ENCODE data around the gene TRMT1.

TRMT1 gene

GRCh38 chr19:13090511-13091231 lies 25.9 kb downstream of the TRMT1 start:
- no peak for DNase-seq (ENCODE audit: low spot score)

GRCh38 chr19:13089857-13090507 lies 26.6 kb downstream of the TRMT1 start:
- DNase-seq (ENCODE audit: low spot score): no peak

- DNase-seq (ENCODE audit: low spot score): peak; percentile 44
Measured at GRCh38 chr19:13089139-13089856, 27.2 kb downstream of the TRMT1 start.

- DNase-seq (ENCODE audit: low spot score): no peak
Measured at GRCh38 chr19:13087795-13088537, 28.6 kb downstream of the TRMT1 start.

DNA sequence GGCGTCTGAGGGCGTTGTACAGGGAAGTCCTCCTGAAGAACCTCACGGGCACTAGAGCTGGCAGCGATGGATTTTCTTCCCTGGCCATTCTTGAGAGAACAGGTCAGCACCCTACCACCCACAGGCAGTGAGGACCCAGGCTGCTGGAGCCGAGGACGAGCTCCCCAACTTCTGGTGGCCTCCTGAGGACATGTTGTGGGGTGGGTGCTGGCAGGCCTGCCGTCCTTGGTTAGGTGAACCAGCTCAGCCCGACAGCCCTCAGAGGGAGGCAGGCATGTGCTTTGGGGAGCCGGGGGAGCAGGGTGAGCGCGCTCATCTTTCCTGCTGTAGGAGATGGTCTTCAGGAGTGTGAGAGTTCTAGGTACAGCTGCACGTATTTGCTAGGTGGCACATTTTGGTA lies 29.2 kb downstream of the TRMT1 start:
- no peak for DNase-seq (ENCODE audit: low spot score)

DNA sequence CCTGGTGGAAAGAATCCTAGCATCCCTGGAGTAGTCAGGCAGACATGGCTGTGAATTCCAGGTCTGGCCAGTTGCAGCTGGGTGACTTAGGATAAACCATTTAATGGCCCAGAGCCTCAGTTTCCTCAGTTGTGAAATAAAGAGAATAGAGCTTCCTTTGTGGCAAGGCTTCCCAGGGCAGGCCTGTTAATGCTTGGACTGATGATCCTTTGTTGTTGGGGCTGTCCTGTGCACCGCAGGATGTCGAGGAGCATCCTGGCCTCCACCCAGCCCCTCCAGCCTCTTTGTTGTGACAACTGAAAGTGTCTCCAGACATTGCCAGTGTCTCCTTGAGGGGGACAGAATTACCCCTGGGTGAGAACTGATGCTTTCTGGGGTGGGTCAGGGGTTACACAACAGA lies 30.2 kb downstream of the TRMT1 start:
- DNase-seq (ENCODE audit: low spot score): no peak

DNA sequence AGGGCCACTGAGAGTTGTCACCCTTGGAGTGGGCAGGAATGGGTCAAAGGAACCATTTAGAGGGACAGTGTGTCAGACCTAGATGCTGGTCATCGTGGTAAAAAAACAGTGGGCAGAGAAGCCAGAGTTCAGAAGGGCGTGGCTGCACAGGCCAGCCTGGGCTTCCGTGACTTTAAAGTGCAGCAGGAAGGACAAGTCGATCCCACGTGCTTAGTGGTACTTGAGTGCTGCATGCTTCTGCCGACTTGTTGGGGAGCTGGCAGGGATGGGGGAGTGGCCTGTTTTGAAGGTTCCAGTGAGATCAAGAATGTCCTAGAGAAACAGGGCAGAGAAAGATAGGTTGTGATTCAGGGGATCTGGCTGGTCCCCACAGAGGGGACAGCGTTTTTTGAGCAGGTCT lies 30.9 kb downstream of the TRMT1 start:
- peak; percentile 31 for DNase-seq (ENCODE audit: low spot score)

DNA sequence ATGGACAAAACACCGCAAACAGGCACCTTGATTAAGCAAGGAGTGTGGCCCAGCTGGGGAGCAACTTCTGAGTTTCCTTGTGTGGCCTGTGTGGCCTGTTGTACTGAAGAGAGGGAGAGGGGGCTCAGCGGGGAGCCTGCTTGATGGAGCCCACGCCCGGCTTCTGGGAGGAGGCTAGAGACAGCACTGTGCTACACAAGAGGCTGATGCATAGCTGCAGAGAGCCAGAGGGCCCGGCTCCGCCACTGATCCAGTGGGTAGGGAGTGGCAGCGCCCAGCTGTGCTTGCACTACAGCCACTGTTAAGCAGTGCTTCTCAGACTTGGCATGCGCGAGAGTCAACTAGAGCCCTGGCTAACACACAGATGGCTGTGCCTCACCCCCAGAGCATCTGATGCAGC lies 32.9 kb downstream of the TRMT1 start:
- no peak for DNase-seq (ENCODE audit: low spot score)

GRCh38 chr19:13083008-13083404 lies 33.5 kb downstream of the TRMT1 start:
- DNase-seq (ENCODE audit: low spot score): no peak

GRCh38 chr19:13082192-13083007 lies 34.1 kb downstream of the TRMT1 start:
- peak; percentile 93 for DNase-seq (ENCODE audit: low spot score)

DNA sequence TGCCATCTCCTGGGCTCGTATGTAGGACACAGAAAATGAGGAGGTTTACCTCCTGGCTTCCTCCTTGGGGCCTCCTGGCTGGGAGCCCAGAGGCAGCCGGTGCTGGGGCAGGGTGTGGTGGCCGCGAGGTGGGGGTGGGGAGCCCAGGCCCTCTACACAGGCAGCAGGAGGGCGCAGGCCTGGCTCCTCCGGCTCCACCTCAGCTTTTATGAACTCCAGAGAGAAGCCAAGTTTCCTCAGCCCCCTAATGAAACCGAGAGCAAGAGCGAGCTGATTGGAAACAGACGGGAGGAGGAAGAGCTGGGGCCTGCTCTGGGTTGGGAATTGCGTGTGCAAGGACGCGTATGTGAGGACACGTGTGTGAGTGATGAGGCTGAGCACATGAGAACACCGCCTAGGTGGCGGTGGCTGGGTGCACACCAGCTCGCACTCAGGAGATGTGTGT lies 37.0 kb downstream of the TRMT1 start:
- no peak for DNase-seq (ENCODE audit: low spot score)

DNA sequence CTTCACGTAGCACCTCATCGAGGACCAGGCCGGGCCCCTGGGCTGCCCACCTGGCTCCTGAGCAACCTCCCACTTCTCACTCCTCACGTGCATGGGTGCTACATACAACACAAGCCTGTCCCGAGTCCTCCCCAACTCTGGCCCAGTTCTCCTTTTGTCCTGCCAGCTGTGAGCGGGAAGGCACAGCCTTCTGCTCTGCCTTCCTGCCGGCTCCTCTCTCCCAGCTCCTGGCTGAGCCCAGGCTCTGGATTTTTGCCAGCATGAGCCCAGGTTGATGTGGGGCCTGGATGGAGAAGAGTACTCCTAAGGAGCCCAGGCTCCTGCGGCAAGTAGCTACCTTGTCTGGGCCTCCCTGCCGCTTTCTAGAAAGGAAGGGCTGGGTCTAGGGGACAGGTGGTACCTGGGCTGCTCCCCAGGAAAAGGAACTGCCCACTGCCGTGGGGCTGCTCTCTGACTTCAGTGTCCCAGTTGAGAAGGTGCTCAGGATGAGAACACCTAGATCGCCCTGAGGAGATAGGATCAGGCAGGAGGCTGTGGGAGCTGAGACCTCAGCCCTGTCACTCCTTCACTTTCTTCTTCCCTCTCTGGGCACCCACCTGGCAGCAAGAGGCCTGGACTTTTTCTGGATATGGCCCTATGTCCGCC lies 37.5 kb downstream of the TRMT1 start:
- no peak for DNase-seq (ENCODE audit: low spot score)

DNA sequence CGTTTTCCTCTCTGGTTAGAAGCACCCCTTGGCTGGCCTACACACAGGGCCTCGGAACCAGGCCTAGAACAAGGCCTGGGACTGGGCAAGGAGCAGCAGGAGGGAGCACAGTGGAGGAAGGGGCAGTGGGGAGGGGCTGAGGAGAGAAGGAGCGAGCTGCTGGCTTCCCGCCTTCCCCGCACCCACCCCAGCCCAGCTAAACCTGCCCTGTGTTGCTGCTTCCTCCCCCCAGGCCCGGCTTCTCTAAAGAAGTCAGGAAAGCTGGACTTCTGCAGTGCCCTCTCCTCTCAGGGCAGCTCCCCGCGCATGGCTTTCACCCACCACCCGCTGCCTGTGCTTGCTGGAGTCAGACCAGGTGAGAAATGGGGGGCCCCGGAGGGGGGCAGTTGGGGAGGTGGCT lies 38.2 kb downstream of the TRMT1 start:
- DNase-seq (ENCODE audit: low spot score): no peak

GRCh38 chr19:13077240-13077639 lies 39.3 kb downstream of the TRMT1 start:
- DNase-seq (ENCODE audit: low spot score): no peak

DNA sequence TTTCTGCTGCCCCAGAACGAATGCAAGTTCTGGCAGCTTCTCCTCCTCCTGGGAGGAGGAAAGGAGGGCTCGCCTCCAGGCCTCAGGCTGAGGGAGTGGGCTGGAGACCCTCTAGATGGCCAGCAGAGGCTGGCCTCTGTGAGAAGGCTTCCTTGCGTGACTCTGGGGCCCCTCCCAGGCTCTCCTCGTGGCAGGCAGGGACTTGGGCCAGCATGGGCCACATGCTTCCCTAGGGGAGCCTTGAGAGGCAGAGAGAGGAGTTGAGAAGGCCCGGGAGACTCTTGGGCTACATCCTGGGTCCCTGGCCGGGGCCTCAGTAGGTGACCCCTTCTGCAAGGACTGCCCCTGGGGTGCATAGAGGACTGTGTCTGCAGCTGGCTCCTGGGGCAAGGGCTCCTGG lies 39.8 kb downstream of the TRMT1 start:
- DNase-seq (ENCODE audit: low spot score): no peak

DNA sequence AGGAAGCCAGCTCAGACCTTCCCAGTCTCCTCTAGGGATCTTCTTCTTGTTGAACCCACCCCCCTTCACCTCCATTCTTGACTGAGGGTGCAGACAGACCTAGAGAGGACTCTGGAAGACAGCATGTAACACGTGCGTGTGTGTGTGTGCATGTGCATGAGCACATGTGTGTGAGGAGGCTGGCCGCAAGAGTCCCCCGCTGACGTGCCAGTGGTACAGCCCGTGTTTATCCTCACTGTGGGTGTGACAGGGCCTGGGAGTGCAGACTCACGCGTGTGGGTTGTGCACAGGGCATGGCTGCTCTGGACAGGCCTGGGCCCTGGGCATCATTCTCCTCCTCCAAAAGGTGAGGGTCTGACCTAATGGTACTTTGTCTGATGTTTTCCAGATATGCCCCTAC lies 40.2 kb downstream of the TRMT1 start:
- DNase-seq (ENCODE audit: low spot score): no peak

- DNase-seq (ENCODE audit: low spot score): no peak
Measured at GRCh38 chr19:13074378-13074777, 42.2 kb downstream of the TRMT1 start.

- DNase-seq (ENCODE audit: low spot score): no peak
Measured at GRCh38 chr19:13073263-13073662, 43.3 kb downstream of the TRMT1 start.

- no peak for DNase-seq (ENCODE audit: low spot score)
Measured at GRCh38 chr19:13072188-13072908, 44.2 kb downstream of the TRMT1 start.

- DNase-seq (ENCODE audit: low spot score): no peak
Measured at GRCh38 chr19:13071444-13072187, 44.9 kb downstream of the TRMT1 start.
